Measurements from ENCODE around the gene RAP1GDS1.
"Not testable (repeated sequence)": the region's sequence is repeated elsewhere in the genome, so short reads cannot be mapped to it uniquely, and the experiment has no call there.

RAP1GDS1 gene

GRCh38 chr4:98352940-98353339, 91.8 kb downstream of the RAP1GDS1 start:
- DNase-seq (ENCODE audit: low read depth) = no peak

GRCh38 chr4:98358630-98359248, 97.6 kb downstream of the RAP1GDS1 start:
- DNase-seq (ENCODE audit: low read depth) = no peak

GRCh38 chr4:98359646-98360045, 98.5 kb downstream of the RAP1GDS1 start:
- DNase-seq (ENCODE audit: low read depth) = no peak

- DNase-seq (ENCODE audit: low read depth) = no peak
Observed at GRCh38 chr4:98363431-98363830, 102.2 kb downstream of the RAP1GDS1 start.

- DNase-seq (ENCODE audit: low read depth) = not testable (repeated sequence)
Observed at GRCh38 chr4:98366275-98366674, 105.1 kb downstream of the RAP1GDS1 start.

- DNase-seq (ENCODE audit: low read depth) = not testable (repeated sequence)
Observed at GRCh38 chr4:98368000-98368399, 106.8 kb downstream of the RAP1GDS1 start.

- no peak for DNase-seq (ENCODE audit: low read depth)
Observed at GRCh38 chr4:98369322-98369721, 108.1 kb downstream of the RAP1GDS1 start.

GRCh38 chr4:98374643-98375042, 113.5 kb downstream of the RAP1GDS1 start:
- no peak for DNase-seq (ENCODE audit: low read depth)

- no peak for DNase-seq (ENCODE audit: low read depth)
Observed at GRCh38 chr4:98377559-98377958, 116.4 kb downstream of the RAP1GDS1 start.

- no peak for DNase-seq (ENCODE audit: low read depth)
Observed at GRCh38 chr4:98381306-98381705, 120.1 kb downstream of the RAP1GDS1 start.

- DNase-seq (ENCODE audit: low read depth) = no peak
Observed at GRCh38 chr4:98383431-98384106, 122.4 kb downstream of the RAP1GDS1 start.

- no peak for DNase-seq (ENCODE audit: low read depth)
Observed at GRCh38 chr4:98385831-98386230, 124.6 kb downstream of the RAP1GDS1 start.

GRCh38 chr4:98387345-98388026, 126.3 kb downstream of the RAP1GDS1 start:
- DNase-seq (ENCODE audit: low read depth) = no peak

- no peak for DNase-seq (ENCODE audit: low read depth)
Observed at GRCh38 chr4:98394134-98394533, 132.9 kb downstream of the RAP1GDS1 start.

- no peak for DNase-seq (ENCODE audit: low read depth)
Observed at GRCh38 chr4:98399915-98400314, 138.7 kb downstream of the RAP1GDS1 start.

GRCh38 chr4:98406819-98407218, 145.6 kb downstream of the RAP1GDS1 start:
- no peak for DNase-seq (ENCODE audit: low read depth)

GRCh38 chr4:98411731-98412130, 150.5 kb downstream of the RAP1GDS1 start:
- DNase-seq (ENCODE audit: low read depth) = no peak

GRCh38 chr4:98416844-98417243, 155.7 kb downstream of the RAP1GDS1 start:
- no peak for DNase-seq (ENCODE audit: low read depth)

GRCh38 chr4:98420151-98420550, 159.0 kb downstream of the RAP1GDS1 start:
- not testable (repeated sequence) for DNase-seq (ENCODE audit: low read depth)

- no peak for DNase-seq (ENCODE audit: low read depth)
Observed at GRCh38 chr4:98421111-98421510, 159.9 kb downstream of the RAP1GDS1 start.

- DNase-seq (ENCODE audit: low read depth) = no peak
Observed at GRCh38 chr4:98423009-98423408, 161.8 kb downstream of the RAP1GDS1 start.

- no peak for DNase-seq (ENCODE audit: low read depth)
Observed at GRCh38 chr4:98430708-98431403, 169.7 kb downstream of the RAP1GDS1 start.

GRCh38 chr4:98433691-98434090, 172.5 kb downstream of the RAP1GDS1 start:
- no peak for DNase-seq (ENCODE audit: low read depth)

All from T follicular helper cell (primary cell).